AG04450 (cell line): ENCODE data around the gene TRPM3. TPM values are rescaled to one million over a fixed set of nuclear protein-coding genes. Genes with fewer than 3 reads are reported as not detected.

Source experiments
- CTCF ChIA-PET: fragments of 300-600, 350-600 bp; formaldehyde crosslinking; extraction: SDS; loops from one replicate; lab custom pipeline; 2022; ENCODE audit warnings: antibody characterized with exemption, inconsistent platforms; lab: Charles Lee
- POLR2A ChIA-PET: fragments of 350-600 bp; formaldehyde crosslinking; extraction: SDS; loops from one replicate; lab custom pipeline; 2021; ENCODE audit warnings: antibody characterized with exemption, inconsistent platforms; lab: Yijun Ruan, JAX
- DNase-seq: peaks from one replicate; pipeline ENCODE4 v3.0.0-alpha.2; 2011; ENCODE audit warnings: low read depth, low spot score
- H3K27ac ChIP-seq: one replicate; pipeline ENCODE4 v1.5.1; 2012; ENCODE audit warnings: low read depth, low read length, control low read depth
- H3K27me3 ChIP-seq: one replicate; pipeline ENCODE4 v1.6.0; 2012; ENCODE audit warnings: low read length; ENCODE audit not compliant: control insufficient read depth, insufficient read depth
- H3K4me3 ChIP-seq: 2 replicates; pipeline ENCODE4 v1.5.1; 2011; ENCODE audit warnings: mild to moderate bottlenecking, low read depth, low read length, control low read depth
- H3K9me3 ChIP-seq: 2 replicates; pipeline ENCODE4 v1.5.1; 2012; ENCODE audit warnings: low read length; ENCODE audit not compliant: control insufficient read depth, insufficient read depth
- polyA plus RNA-seq: library from polyadenylated mRNA; depleted of rRNA; stranded (reverse); fragments of >200 nt; gene quantifications from 2 replicates; pipeline ENCODE4 v1.2.3, GENCODE V29; 2011
- TF ChIP-seq, protein P1 (sequence below): IDR thresholded peaks from 2 replicates; pipeline ENCODE4 v1.5.1; 2011; ENCODE audit warnings: low read depth, low read length, control low read depth, inconsistent platforms

Gene TRPM3
- polyA plus RNA-seq, 1 experiment: 0.01 TPM

DNA sequence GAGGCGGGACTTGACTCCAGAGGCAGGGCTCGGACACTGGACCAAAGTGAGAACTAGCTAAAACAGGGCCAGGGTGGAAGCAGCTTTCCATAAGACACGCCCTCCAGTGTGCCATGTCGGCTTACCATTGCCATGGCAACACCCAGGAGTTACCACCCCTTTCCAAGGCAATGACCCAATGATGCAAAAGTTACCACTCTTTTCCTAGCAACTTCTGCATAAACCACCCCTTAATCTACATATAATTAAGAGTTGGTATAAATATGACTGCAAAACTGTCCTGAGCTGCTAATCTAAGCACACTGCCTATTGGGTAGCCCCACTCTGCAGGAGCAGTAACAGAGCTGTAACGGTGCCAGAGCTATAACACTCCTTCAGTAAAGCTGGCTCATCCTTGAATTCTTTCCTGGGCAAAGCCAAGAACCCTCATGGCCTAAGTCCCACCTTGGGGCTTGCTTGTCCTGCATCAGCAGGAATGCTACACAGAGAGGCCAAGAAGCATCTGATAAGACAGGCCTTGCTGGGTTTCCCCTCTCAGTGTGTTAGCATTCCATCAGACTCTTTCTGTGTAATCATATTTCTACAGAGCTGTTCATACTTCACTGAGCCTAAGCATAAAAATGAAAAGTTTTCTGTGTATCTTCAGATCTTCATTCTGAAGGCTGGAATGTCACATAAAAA, 444.2 kb downstream of the TRPM3 start:
- ChIA-PET POLR2A (no interaction called here), CTCF (no interaction called here)

DNA sequence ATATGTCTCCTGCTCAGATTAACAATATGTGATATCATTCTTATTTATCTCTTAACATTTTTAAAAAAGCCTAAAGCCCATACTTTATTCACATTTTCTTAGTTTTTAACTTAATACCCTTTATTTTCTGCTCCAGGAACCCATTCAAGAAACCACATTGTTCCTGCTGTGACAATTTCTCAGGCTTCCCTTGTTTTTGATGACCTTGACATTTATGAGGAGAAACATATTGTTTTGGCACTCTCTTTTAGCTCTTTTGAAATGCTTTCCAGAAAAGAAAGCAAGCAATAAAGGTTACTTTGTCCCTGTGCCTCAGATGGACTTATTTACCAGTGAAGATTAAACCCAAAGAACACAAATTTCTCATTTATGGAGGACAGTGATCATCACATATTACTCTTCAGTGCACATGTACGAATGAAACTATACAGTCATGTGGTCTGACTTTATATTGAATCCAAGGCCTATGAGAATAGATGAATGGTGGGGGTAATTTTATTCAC, 445.5 kb downstream of the TRPM3 start:
- H3K4me3 ChIP-seq: no peak overlapping the region
- TF ChIP-seq, protein P1, sequence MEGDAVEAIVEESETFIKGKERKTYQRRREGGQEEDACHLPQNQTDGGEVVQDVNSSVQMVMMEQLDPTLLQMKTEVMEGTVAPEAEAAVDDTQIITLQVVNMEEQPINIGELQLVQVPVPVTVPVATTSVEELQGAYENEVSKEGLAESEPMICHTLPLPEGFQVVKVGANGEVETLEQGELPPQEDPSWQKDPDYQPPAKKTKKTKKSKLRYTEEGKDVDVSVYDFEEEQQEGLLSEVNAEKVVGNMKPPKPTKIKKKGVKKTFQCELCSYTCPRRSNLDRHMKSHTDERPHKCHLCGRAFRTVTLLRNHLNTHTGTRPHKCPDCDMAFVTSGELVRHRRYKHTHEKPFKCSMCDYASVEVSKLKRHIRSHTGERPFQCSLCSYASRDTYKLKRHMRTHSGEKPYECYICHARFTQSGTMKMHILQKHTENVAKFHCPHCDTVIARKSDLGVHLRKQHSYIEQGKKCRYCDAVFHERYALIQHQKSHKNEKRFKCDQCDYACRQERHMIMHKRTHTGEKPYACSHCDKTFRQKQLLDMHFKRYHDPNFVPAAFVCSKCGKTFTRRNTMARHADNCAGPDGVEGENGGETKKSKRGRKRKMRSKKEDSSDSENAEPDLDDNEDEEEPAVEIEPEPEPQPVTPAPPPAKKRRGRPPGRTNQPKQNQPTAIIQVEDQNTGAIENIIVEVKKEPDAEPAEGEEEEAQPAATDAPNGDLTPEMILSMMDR: no peak
- DNase-seq: no peak
- H3K27me3 ChIP-seq: no peaks in the 10 kb centered on the region
- POLR2A ChIA-PET: no interaction called here
- H3K9me3 ChIP-seq: no peaks in the 10 kb centered on the region
- CTCF ChIA-PET: interaction anchor here (1.4 kb wide), 1 partner anchor 36 kb away, joined by 3 read pairs; no protein-coding TSS in a partner anchor
- H3K27ac ChIP-seq: no peak overlapping the region

More for the DNA sequence above, 444.2 kb downstream of the TRPM3 start:
- H3K27ac ChIP-seq: no peak overlapping the region
- no peaks in the 10 kb centered on the region for H3K27me3 ChIP-seq
- no peaks in the 10 kb centered on the region for H3K9me3 ChIP-seq
- no peak for DNase-seq
- TF ChIP-seq, protein P1: no peak
- H3K4me3 ChIP-seq: no peak overlapping the region

DNA sequence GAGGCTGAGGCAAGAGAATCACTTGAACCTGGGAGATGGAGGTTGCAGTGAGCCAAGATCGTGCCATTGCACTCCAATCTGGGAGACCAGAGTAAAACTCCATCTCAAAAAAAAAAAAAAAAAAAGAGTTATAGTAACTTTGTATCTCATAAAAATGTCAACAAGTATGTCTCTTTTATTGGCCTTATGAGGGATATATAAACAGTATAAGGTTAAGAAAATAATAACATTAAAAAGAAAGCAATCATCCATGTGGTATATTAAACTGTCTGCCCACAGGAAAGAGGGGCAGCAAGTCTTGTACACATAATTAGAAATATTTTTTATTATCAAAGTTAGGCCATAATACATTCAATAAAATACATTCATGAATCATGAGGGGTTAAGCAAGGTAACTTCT, 447.6 kb downstream of the TRPM3 start:
- no peak for DNase-seq
- TF ChIP-seq, protein P1: no peak
- Histone ChIP-seq H3K4me3 (no peak overlapping the region), H3K27me3 (no peaks in the 10 kb centered on the region), H3K27ac (no peak overlapping the region), H3K9me3 (no peaks in the 10 kb centered on the region)
- ChIA-PET CTCF (no interaction called here), POLR2A (no interaction called here)

DNA sequence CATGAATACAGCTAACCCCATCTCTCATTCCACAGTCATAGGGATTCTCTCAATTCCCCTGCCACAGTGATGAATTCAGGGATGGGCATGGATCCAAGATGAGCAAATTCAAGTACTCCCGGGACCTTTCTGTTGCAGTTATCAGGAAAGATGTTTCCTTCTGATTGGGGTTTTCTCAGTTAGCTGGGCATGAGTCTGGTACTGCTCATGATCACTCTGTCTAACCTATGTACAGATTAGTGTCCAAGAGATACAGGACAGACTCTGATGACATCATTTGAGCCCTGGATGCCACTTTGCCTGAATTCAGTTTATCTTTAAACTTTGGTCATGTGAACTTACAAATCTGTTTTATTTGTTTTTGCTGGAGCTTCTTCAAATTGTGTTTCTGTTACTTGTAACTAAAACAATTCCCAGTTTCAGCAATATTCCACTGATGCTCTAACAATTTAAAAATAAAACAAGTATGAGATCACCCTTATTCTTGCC, 449.2 kb downstream of the TRPM3 start:
- no peak overlapping the region for H3K4me3 ChIP-seq
- H3K27me3 ChIP-seq: no peaks in the 10 kb centered on the region
- TF ChIP-seq, protein P1: no peak
- H3K27ac ChIP-seq: no peak overlapping the region
- no peak for DNase-seq
- POLR2A ChIA-PET: no interaction called here
- no peaks in the 10 kb centered on the region for H3K9me3 ChIP-seq
- CTCF ChIA-PET: no interaction called here

DNA sequence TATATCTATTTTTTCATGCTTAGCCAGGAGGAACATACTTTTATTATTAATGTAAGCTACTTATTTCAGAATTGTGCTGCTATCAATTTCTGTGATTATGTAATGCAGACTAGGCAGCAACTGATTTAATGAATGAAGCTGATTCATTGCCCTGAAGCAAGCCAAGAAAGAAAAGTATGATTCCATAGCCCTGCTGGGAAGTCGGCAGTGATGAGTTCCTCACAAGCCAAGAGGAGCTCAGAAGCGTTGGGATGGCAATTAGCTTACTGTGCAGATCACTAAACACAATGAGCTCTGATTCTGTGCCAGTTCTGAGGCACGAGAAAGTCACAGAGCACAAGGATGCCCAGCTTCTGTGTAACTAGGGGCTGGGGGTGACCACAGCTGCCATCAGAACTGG, 452.7 kb downstream of the TRPM3 start:
- TF ChIP-seq, protein P1: no peak
- no peak for DNase-seq
- no peak overlapping the region for H3K4me3 ChIP-seq
- no peaks in the 10 kb centered on the region for H3K27me3 ChIP-seq
- POLR2A ChIA-PET: no interaction called here
- H3K9me3 ChIP-seq: no peaks in the 10 kb centered on the region
- CTCF ChIA-PET: interaction anchor here (0.7 to 1.5 kb wide), 5 partner anchors 11 to 471 kb away, joined by 3 to 7 read pairs (median 7); no protein-coding TSS in a partner anchor
- no peak overlapping the region for H3K27ac ChIP-seq
